SU-DHL-6 (cell line): ENCODE data around the gene MYO1H.

Experiments used
- EZH2phosphoT487 ChIP-seq: fragments of 200-600 bp; sonication (generic), shearing (Covaris generic); conservative IDR thresholded peaks from 2 replicates; pipeline ENCODE4 v1.6.1; 2018; ENCODE audit warnings: mild to moderate bottlenecking, antibody characterized with exemption, low read length, moderate library complexity, mixed read lengths
- TF ChIP-seq, protein P1 (sequence below): fragments of 200-600 bp; sonication (generic); IDR thresholded peaks from one replicate; pipeline ENCODE4 v1.5.1; 2017; ENCODE audit warnings: antibody characterized with exemption, mild to moderate bottlenecking, low read length, moderate library complexity; ENCODE audit not compliant: insufficient read depth, poor library complexity, severe bottlenecking

GRCh38 chr12:109329686-109330085 lies 18.0 kb upstream of the MYO1H start:
- no peak for TF ChIP-seq EZH2phosphoT487
- TF ChIP-seq, protein P1, sequence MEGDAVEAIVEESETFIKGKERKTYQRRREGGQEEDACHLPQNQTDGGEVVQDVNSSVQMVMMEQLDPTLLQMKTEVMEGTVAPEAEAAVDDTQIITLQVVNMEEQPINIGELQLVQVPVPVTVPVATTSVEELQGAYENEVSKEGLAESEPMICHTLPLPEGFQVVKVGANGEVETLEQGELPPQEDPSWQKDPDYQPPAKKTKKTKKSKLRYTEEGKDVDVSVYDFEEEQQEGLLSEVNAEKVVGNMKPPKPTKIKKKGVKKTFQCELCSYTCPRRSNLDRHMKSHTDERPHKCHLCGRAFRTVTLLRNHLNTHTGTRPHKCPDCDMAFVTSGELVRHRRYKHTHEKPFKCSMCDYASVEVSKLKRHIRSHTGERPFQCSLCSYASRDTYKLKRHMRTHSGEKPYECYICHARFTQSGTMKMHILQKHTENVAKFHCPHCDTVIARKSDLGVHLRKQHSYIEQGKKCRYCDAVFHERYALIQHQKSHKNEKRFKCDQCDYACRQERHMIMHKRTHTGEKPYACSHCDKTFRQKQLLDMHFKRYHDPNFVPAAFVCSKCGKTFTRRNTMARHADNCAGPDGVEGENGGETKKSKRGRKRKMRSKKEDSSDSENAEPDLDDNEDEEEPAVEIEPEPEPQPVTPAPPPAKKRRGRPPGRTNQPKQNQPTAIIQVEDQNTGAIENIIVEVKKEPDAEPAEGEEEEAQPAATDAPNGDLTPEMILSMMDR: no peak
